ENCODE data around the gene TJP3.

DNA sequence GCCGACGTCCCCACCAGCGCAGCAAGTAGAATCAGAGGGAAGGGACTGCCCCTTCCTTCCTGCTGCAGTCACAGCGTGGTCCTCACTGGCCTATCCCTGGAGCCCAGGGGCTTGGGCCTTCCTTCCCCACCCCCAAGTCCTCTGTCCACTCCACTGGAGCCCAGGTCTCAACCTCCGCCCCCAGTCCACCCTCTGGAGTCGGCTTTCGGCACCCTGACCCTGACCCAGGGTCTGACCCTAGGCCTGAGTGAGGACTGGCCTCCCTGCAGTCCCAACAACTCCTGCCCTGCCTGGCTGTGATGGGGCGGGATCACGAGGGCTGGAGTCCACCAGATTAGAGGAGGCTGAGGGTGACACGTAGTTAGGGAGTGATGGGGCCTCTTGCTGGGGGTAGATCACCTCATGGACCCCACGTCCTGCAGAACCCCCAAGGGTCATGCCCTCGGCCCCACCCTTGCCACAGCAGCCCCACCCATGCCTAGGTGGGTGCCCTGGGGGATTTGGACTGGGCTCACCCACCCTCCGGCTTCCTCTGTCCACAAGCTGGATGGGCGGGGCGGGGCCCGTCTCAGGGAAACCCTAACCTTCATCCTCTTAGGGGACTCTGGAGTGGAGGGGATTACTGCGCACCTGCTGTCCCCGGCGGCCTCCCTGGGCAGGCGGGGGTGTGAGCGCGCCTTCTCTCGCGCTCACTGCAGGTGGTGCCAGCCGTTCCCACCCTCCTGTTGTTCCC is 60.0 kb downstream of the TJP3 start:
- TF ChIP-seq ZNF274 (IDR thresholded peaks at IDR 0.05; ENCODE audit: low read depth, low read length) (no peak), YY1 (IDR thresholded peaks at IDR 0.05; ENCODE audit: insufficient read depth, insufficient read length) (no peak)
